GM12865 (cell line): ENCODE data around the gene ST8SIA6.

Experiments used
- DNase-seq: peaks from one replicate; pipeline ENCODE4 v3.0.0; 2010; ENCODE audit warnings: low read depth
- H3K4me3 ChIP-seq: 2 replicates; pipeline ENCODE4 v1.5.1; 2011; ENCODE audit warnings: mild to moderate bottlenecking, low read depth, low read length, control low read depth
- TF ChIP-seq, protein P1 (sequence below): IDR thresholded peaks from 2 replicates; pipeline ENCODE4 v1.5.1; 2011; ENCODE audit warnings: low read length, control low read depth, low read depth, inconsistent platforms; ENCODE audit not compliant: insufficient read depth; ENCODE audit errors: missing control alignments

Gene ST8SIA6

DNA sequence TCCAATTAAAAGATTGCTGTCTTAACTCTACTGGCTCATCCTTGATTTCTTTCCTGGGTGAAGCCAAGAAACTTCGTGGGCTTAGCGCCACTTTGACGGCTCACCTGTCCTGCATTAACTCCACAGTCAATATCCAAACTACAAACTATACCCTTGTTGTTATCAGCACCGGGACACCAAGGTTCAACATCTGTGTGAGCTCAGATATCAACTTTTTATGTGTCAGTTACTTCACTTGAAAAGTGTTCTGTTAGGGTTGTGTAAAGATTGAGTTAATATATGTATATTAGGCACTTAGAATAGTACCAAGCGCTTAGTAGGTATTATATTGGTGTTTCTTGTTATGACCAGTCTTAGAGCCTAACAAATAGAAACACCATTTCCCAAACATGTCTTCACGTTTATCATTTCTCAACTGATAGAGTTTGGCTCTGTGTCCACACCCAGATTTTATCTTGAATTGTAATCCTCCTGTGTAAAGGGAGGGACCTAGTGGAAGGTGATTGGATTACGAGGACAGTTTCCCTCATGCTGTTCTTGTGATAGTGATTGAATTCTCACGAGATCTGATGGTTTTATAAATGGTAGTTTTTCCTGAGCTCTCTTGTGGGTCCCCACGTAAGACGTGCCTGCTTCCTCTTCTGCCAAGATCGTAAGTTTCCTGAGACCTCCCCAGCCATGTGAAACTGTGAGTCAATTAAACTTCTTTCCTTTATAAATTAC is 19.0 kb upstream of the ST8SIA6 start:
- TF ChIP-seq, protein P1, sequence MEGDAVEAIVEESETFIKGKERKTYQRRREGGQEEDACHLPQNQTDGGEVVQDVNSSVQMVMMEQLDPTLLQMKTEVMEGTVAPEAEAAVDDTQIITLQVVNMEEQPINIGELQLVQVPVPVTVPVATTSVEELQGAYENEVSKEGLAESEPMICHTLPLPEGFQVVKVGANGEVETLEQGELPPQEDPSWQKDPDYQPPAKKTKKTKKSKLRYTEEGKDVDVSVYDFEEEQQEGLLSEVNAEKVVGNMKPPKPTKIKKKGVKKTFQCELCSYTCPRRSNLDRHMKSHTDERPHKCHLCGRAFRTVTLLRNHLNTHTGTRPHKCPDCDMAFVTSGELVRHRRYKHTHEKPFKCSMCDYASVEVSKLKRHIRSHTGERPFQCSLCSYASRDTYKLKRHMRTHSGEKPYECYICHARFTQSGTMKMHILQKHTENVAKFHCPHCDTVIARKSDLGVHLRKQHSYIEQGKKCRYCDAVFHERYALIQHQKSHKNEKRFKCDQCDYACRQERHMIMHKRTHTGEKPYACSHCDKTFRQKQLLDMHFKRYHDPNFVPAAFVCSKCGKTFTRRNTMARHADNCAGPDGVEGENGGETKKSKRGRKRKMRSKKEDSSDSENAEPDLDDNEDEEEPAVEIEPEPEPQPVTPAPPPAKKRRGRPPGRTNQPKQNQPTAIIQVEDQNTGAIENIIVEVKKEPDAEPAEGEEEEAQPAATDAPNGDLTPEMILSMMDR = no peak
- DNase-seq = no peak
- no peak overlapping the region for H3K4me3 ChIP-seq

DNA sequence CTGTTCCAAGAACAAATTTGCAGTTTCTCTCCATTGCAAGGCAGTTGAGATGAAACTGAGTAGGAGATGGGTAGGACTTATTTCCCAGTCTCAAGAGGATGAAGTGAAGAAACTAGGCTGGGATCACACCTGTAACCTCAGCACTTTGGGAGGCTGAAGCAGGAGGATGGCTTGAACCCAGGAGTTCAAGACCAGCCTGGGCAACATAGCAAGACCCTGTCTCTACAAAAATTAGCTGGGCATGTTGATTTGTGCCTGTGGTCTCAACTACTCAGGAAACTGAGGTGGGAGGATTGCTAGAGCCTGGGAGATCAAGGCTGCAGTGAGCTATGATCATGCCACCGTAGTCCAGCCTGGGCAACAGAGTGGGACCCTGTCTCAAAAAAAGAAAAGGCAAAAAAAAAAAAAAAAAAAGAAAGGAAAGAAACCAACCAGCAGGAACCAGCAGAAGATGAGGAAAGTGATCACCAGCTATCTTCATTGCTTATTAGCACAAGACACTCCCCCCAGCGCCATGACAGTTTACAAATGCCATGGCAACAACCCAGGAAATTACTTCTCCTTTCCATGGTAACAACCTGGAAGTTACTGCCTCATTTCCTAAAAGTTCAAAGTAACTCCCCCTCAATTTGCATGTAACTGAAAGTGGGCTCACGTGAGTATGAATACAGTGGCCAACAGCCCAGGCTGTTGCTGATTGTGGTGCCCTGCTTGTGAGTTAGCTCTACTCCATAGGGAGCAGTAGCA is 18.3 kb upstream of the ST8SIA6 start:
- no peak for DNase-seq
- TF ChIP-seq, protein P1 = no peak

DNA sequence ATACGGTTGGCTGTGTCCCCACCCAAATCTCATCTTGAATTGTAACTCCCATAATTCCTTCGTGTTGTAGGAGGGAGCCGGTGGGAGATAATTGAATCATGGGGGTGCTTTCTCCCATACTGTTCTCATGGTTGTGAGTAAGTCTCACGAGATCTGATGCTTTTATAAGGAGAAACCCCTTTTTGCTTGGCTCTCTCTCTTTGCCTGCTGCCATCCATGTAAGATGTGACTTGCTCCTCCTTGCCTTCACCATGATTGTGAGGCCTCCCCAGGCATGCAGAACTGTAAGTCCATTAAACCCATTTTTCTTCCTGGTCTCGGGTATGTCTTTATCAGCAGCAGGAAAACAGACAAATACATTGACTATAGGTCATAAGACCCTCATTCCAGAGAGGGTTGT is 15.9 kb upstream of the ST8SIA6 start:
- H3K4me3 ChIP-seq = no peak overlapping the region
- TF ChIP-seq, protein P1 = no peak
- DNase-seq = no peak

More for the DNA sequence above, 18.3 kb upstream of the ST8SIA6 start:
- no peak overlapping the region for H3K4me3 ChIP-seq

DNA sequence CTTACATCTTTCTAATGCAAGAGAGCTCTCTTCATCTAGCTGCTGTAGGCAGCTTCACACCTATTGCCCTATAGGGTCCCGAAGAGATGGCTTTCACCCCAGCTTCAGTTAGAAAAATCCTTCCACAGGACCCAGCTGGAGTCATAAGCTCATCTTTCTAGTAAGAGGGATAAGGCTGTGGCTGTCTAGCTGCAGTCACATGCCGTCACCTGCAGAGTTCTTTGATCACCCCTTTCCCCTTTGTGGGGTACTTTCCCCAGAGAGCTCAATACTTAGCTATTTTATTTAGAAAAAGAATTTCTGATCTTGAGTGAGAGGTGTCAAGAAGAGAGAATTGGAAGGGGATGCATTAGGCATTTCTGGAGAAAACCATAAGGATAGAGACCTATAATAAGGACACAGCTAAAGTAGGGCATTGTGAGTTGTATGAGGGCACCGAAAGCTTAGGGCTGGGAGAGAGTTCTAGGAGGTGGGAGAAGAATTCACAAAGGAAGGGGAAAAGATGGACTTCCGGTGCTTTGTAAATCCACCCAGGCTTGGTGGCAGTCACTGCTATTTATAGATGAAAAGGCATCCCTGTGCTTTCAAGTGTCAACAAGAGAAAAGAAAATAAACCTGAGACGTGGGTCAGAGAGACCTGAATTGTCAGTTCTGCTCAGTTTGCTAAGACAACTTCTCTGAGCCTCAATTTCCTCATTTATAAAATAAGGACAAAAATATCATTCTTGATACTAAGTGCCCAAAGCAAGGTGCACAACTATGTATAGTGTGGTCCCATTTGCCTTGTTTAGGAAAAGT is 11.1 kb upstream of the ST8SIA6 start:
- TF ChIP-seq, protein P1 = no peak
- no peak for DNase-seq
- no peak overlapping the region for H3K4me3 ChIP-seq

DNA sequence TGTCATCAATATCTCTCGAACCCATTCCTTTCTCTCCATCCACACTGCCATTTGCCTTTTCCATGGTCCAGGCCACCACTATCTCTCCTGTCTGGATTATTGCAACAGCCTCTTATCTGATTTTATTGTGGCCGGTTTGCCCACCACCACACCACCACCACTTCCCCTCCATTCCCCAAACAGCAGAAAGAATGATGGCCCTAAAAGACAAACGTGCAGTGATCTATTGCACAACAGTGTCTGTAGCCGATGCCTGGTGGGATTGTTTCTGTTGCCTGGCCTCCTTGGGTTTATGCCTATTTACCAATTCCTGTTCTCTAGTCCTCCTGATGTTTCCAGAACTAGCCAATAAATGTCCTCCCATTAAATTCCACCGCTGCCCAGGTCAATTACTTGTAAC is 10.2 kb upstream of the ST8SIA6 start:
- DNase-seq = no peak
- H3K4me3 ChIP-seq = no peak overlapping the region

DNA sequence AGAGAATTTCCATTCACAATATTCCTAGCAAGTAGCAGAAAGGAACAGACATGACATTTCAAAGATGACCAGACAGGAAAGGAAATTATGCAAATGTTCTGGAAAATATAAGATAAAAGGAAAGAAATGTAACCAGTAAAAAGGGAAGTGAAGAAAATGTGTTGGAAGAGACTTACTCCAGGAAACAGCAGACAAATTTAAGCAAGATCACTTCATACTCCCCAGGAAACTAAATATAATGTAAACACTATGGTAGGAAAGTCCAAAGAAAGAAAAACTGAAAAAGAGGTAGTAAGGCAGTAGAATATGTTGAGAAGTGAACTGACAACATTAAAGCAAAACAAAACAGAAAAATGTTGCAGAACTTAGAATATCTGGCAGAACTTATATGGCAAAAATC is 6.4 kb upstream of the ST8SIA6 start:
- TF ChIP-seq, protein P1 = no peak
- DNase-seq = no peak
- no peak overlapping the region for H3K4me3 ChIP-seq

More for the DNA sequence above, 10.2 kb upstream of the ST8SIA6 start:
- TF ChIP-seq, protein P1 = no peak
